Chondrocyte (in vitro differentiated cells): ENCODE data around the gene PDE11A. TPM values are rescaled to one million over a fixed set of nuclear protein-coding genes. Genes with fewer than 3 reads are reported as not detected.

Source experiments
- DNase-seq: peaks from one replicate; pipeline ENCODE4 v3.0.0; 2021; ENCODE audit warnings: mixed read lengths, low spot score
- H3K27ac Mint-ChIP-seq: one replicate; pipeline ENCODE4 v1.8.0; 2021; ENCODE audit warnings: mild to moderate bottlenecking, moderate library complexity, mixed read lengths; ENCODE audit not compliant: unreplicated experiment
- H3K27me3 Mint-ChIP-seq: 2 replicates; pipeline ENCODE4 v1.8.0; 2021; ENCODE audit warnings: low read depth, mixed read lengths
- H3K36me3 Mint-ChIP-seq: 2 replicates; pipeline ENCODE4 v1.8.0; 2021; ENCODE audit warnings: low read depth, mixed read lengths
- H3K4me1 Mint-ChIP-seq: 2 replicates; pipeline ENCODE4 v1.8.0; 2021; ENCODE audit warnings: low read depth, mild to moderate bottlenecking, mixed read lengths
- H3K4me3 Mint-ChIP-seq: one replicate; pipeline ENCODE4 v1.8.0; 2021; ENCODE audit warnings: mild to moderate bottlenecking, moderate library complexity, mixed read lengths; ENCODE audit not compliant: unreplicated experiment
- H3K9me3 Mint-ChIP-seq: 2 replicates; pipeline ENCODE4 v1.8.0; 2021; ENCODE audit warnings: low read depth, mixed read lengths
- total RNA-seq: library from RNA; stranded (reverse); gene quantifications from 3 replicates; pipeline ENCODE4 v1.2.1, GENCODE V29; 2021
- TF ChIP-seq, protein P1 (sequence below): fragments of 200-600 bp; sonication (generic); IDR thresholded peaks from 2 replicates; pipeline ENCODE4 v1.5.0; 2021; ENCODE audit warnings: antibody characterized with exemption, mild to moderate bottlenecking, moderate library complexity

The PDE11A gene
- total RNA-seq, 1 donor from 2014 or later = 2.1 TPM

DNA sequence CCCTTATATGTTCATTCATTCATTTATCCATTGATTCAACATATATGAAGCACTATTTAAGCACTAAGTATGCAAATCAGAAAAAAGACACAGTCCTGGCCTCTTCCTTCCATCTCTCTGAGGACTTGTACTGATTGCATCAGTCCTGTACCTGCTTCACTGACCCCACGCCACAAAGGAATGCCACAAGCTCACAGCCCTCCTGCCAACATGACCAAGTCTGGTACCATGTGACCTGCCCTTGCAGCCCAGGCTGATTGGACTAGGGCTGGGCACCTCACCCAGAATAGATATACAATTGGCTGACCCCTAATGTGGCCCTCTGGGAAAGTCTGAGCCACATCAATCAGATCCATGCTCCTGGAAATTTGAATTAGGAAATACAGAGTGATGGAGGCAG, 483.4 kb downstream of the PDE11A start:
- TF ChIP-seq, protein P1, sequence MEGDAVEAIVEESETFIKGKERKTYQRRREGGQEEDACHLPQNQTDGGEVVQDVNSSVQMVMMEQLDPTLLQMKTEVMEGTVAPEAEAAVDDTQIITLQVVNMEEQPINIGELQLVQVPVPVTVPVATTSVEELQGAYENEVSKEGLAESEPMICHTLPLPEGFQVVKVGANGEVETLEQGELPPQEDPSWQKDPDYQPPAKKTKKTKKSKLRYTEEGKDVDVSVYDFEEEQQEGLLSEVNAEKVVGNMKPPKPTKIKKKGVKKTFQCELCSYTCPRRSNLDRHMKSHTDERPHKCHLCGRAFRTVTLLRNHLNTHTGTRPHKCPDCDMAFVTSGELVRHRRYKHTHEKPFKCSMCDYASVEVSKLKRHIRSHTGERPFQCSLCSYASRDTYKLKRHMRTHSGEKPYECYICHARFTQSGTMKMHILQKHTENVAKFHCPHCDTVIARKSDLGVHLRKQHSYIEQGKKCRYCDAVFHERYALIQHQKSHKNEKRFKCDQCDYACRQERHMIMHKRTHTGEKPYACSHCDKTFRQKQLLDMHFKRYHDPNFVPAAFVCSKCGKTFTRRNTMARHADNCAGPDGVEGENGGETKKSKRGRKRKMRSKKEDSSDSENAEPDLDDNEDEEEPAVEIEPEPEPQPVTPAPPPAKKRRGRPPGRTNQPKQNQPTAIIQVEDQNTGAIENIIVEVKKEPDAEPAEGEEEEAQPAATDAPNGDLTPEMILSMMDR = no peak

DNA sequence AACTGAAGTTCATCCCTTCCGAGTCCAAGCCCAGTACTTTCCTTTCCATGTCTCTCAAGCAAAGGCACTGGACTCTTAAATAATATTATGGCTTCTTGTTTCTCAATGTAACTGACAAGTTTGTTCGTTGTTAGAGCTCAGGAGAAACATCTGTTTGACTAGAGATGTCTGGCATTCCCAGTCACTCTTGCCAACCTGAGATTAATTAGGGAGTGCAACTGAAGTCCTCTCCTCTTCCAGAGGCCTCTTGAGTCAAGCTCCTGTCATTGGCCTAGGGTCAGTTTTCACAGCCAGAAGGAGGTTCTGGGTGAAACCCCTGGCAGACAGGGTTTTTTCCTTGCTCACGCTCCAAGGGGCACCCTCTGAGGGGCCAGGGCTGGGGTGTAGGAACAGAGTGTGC, 483.9 kb downstream of the PDE11A start:
- Mint-ChIP-seq H3K4me3 (no peak overlapping the region), H3K36me3 (no peaks in the 10 kb centered on the region), H3K9me3 (no peaks in the 10 kb centered on the region), H3K27me3 (no peaks in the 10 kb centered on the region), H3K27ac (no peak overlapping the region), H3K4me1 (no peaks in the 10 kb centered on the region)
- TF ChIP-seq, protein P1 = no peak
- no peak for DNase-seq

More for the DNA sequence above, 483.4 kb downstream of the PDE11A start:
- DNase-seq = no peak
- Mint-ChIP-seq H3K27me3 (no peaks in the 10 kb centered on the region), H3K4me1 (no peaks in the 10 kb centered on the region), H3K9me3 (no peaks in the 10 kb centered on the region), H3K4me3 (no peak overlapping the region), H3K27ac (no peak overlapping the region), H3K36me3 (no peaks in the 10 kb centered on the region)

DNA sequence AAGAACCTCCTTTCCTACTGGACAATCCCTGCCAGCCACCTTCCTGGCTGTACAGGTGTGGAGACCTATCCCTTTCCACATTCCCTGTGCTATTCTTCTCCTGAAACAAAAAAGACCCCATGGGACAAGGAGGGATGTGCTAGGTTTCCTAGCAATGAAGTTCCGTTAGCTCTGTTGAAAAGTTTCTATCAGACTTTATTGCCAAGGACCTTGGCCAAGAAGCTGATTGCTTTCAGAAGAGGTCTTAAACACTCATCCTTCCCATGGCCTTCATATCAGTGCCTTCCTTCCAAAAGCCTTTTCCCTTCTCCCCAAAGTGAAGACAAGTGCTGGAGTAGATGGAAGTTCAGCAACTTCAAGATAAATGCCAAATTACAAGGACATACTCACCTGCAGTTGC, 485.2 kb downstream of the PDE11A start:
- no peaks in the 10 kb centered on the region for H3K36me3 Mint-ChIP-seq
- H3K27me3 Mint-ChIP-seq = no peaks in the 10 kb centered on the region
- DNase-seq = no peak
- no peaks in the 10 kb centered on the region for H3K9me3 Mint-ChIP-seq
- H3K4me3 Mint-ChIP-seq = no peak overlapping the region
- H3K4me1 Mint-ChIP-seq = no peaks in the 10 kb centered on the region
- H3K27ac Mint-ChIP-seq = no peak overlapping the region
- TF ChIP-seq, protein P1 = no peak

DNA sequence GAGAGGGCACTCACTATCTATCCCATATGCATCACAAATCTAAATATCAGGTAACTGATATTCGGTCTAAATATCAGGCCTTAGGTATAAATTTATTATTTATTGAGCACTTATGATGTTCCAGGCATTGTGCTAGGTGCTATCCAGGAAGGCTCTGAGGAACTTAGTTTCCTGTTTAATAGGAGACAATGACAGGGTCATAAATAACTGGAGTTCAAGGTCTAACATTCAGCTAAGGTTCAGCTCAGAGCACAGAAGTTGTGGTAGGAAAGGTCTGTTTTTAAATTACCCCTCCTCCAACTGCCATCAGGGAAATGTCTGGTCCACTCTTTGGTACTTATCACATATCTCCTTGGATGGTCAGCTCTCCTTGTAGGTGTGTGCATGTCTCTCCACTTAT, 486.4 kb downstream of the PDE11A start:
- no peaks in the 10 kb centered on the region for H3K4me1 Mint-ChIP-seq
- H3K9me3 Mint-ChIP-seq = peaks cover 3% of the 10 kb centered on the region
- DNase-seq = no peak
- H3K36me3 Mint-ChIP-seq = no peaks in the 10 kb centered on the region
- TF ChIP-seq, protein P1 = no peak
- no peak overlapping the region for H3K4me3 Mint-ChIP-seq
- H3K27ac Mint-ChIP-seq = no peak overlapping the region
- no peaks in the 10 kb centered on the region for H3K27me3 Mint-ChIP-seq

DNA sequence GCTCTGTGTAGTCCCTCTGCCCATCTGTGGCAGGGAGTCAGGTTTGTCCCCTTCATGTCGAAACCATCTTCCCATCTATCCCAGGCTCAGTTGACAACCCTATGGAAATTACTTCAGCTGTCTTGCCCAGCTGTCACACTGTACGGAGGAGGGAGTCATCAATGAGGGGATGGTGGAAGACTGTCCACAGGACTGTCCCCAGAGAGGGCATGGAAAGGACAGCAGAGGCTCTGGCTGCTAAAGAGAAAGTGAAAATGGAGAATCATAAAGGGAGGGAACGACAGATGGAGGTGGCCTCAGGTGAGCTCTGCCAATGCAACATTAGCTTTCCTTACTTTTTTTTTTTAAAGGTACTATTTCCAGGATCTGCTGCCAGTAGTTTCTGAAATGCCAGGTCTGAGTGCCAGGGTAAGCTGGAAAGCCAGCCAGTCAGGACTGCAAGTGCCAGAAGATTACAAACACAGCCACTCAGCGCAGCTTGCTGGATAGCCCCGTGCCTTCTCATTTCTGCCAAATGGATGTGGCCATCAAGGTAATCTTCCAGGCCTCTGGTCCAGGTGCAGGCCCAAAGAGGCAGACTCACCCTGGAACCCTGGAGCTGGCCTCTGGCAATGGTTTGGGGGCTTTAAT, 487.2 kb downstream of the PDE11A start:
- no peaks in the 10 kb centered on the region for H3K27me3 Mint-ChIP-seq
- DNase-seq = no peak
- TF ChIP-seq, protein P1 = no peak
- H3K9me3 Mint-ChIP-seq = peaks cover 5% of the 10 kb centered on the region
- H3K4me1 Mint-ChIP-seq = no peaks in the 10 kb centered on the region
- H3K27ac Mint-ChIP-seq = no peak overlapping the region
- no peak overlapping the region for H3K4me3 Mint-ChIP-seq
- no peaks in the 10 kb centered on the region for H3K36me3 Mint-ChIP-seq
